HCT116 (cell line): ENCODE measurements around the gene DCAF8L2. TPM values are rescaled to one million over a fixed set of nuclear protein-coding genes. Genes with fewer than 3 reads are reported as not detected.

Experiments
- ATAC-seq: fragments of 200-7000 bp; cut with Tn5 transposase; 2 replicates; pipeline ENCODE4 v1.9.1; 2020; ENCODE audit warnings: mild to moderate bottlenecking, moderate library complexity
- BruUV-seq: library from RNA; stranded (reverse); fragments of 400-500 nt; replicated peaks from 2 replicates; lab custom pipeline; 2021; lab: Mats Ljungman, UMichigan
- CTCF ChIA-PET: fragments of 300-600 bp; sonication (Branson Sonifier 250); formaldehyde crosslinking; loops from one replicate; lab custom pipeline; 2021; ENCODE audit warnings: antibody characterized with exemption; lab: Charles Lee
- POLR2A ChIA-PET: fragments of 300-600, 350-600 bp; sonication (Branson Sonifier 250); formaldehyde crosslinking; loops from one replicate; lab custom pipeline; 2021; ENCODE audit warnings: antibody characterized with exemption; lab: Charles Lee
- RAD21 ChIA-PET, 2 experiments: fragments of 300-600 bp; sonication (Branson Sonifier 250); formaldehyde crosslinking; loops; one replicate each; lab custom pipeline; 2023; ENCODE audit warnings: low total read pairs in 2 of 2; ENCODE audit not compliant: uncharacterized antibody in 2 of 2, unreplicated experiment in 2 of 2, low non-redundant PET in 1 of 2; lab: Charles Lee
- DNase-seq: peaks from one replicate; pipeline ENCODE4 v3.0.0-alpha.2; 2010; ENCODE audit warnings: low read depth, low spot score
- H2AFZ ChIP-seq: fragments of 200-600 bp; shearing (Covaris generic), sonication (generic); 2 replicates; pipeline ENCODE4 v1.6.1; 2017; ENCODE audit warnings: low read depth, mixed run types, mixed read lengths, antibody characterized with exemption, low read length; ENCODE audit not compliant: poor library complexity, severe bottlenecking
- H3K27ac ChIP-seq: 2 replicates; pipeline ENCODE4 v1.5.1; 2012; ENCODE audit warnings: low read depth, low read length
- H3K27me3 ChIP-seq: fragments of 200-600 bp; sonication (generic); 2 replicates; pipeline ENCODE4 v1.6.1; 2016; ENCODE audit warnings: mixed run types, low read length, mixed read lengths; ENCODE audit not compliant: insufficient read depth
- H3K36me3 ChIP-seq, 2 experiments: fragments of 200-500 bp in 1 of 2; fragments of 200-600 bp in 1 of 2; sonication (Bioruptor generic) in 1 of 2; sonication (generic) in 1 of 2; 2 replicates each; pipeline versions ENCODE4 v1.5.1 to v1.6.1; 2014 to 2016; ENCODE audit warnings: low read length in 2 of 2, inconsistent platforms in 1 of 2, mixed read lengths in 1 of 2, mixed run types in 1 of 2; ENCODE audit not compliant: insufficient read depth in 2 of 2, control insufficient read depth in 1 of 2
- H3K4me1 ChIP-seq, 2 experiments: fragments of 200-600 bp in 1 of 2; sonication (generic) in 1 of 2; 2 replicates each; pipeline versions ENCODE4 v1.5.1 to v1.6.1; 2012 to 2017; ENCODE audit warnings: low read length in 2 of 2, inconsistent platforms in 1 of 2, mild to moderate bottlenecking in 1 of 2, mixed read lengths in 1 of 2, mixed run types in 1 of 2, moderate library complexity in 1 of 2; ENCODE audit not compliant: insufficient read depth in 2 of 2, control insufficient read depth in 1 of 2
- H3K4me2 ChIP-seq: fragments of 200-600 bp; sonication (generic); 2 replicates; pipeline ENCODE4 v1.6.1; 2017; ENCODE audit warnings: mixed run types, low read length, mixed read lengths
- H3K4me3 ChIP-seq, 2 experiments: fragments of 200-600 bp in 1 of 2; sonication (generic) in 1 of 2; replicated peaks in 1 of 2; 2 replicates each; pipeline ENCODE4 v1.5.1; 2011 to 2016; ENCODE audit warnings: low read length in 2 of 2, control low read depth in 1 of 2, low read depth in 1 of 2, mild to moderate bottlenecking in 1 of 2, mixed read lengths in 1 of 2, mixed run types in 1 of 2
- H3K79me2 ChIP-seq: fragments of 200-600 bp; sonication (generic); 2 replicates; pipeline ENCODE4 v1.6.1; 2017; ENCODE audit warnings: mild to moderate bottlenecking, mixed run types, low read length, moderate library complexity, mixed read lengths; ENCODE audit not compliant: insufficient read depth
- H3K9ac ChIP-seq: fragments of 200-600 bp; sonication (generic); 2 replicates; pipeline ENCODE4 v1.6.1; 2016; ENCODE audit warnings: low read length, mixed read lengths
- H3K9me2 ChIP-seq: fragments of 200-600 bp; sonication (generic), shearing (Covaris generic); 2 replicates; pipeline ENCODE4 v1.6.1; 2017; ENCODE audit warnings: mixed run types, mild to moderate bottlenecking, moderate library complexity; ENCODE audit not compliant: insufficient read depth
- H3K9me3 ChIP-seq, 2 experiments: fragments of 200-500 bp in 1 of 2; fragments of 200-600 bp in 1 of 2; sonication (Bioruptor generic) in 1 of 2; sonication (generic) in 1 of 2; 2 replicates each; pipeline ENCODE4 v1.6.1; 2014 to 2017; ENCODE audit warnings: low read length in 2 of 2, mixed read lengths in 2 of 2, inconsistent platforms in 1 of 2, low read depth in 1 of 2, mild to moderate bottlenecking in 1 of 2, mixed run types in 1 of 2, moderate library complexity in 1 of 2; ENCODE audit not compliant: control insufficient read depth in 1 of 2, insufficient read depth in 1 of 2
- H4K20me1 ChIP-seq: fragments of 200-600 bp; sonication (generic), shearing (Covaris generic); 2 replicates; pipeline ENCODE4 v1.6.1; 2017; ENCODE audit warnings: mixed run types, mild to moderate bottlenecking, moderate library complexity; ENCODE audit not compliant: insufficient read depth
- EGR1 ChIP-seq: IDR thresholded peaks from 2 replicates; pipeline ENCODE4 v1.6.1; 2012; ENCODE audit warnings: low read depth
- RAD21 ChIP-seq: IDR thresholded peaks from 2 replicates; pipeline ENCODE4 v1.6.1; 2012; ENCODE audit warnings: low read depth, mild to moderate bottlenecking
- intact Hi-C: fragments of 100-400 bp; cut with micrococcal nuclease; formaldehyde crosslinking; loops from 2 replicates; pipeline ENCODE4 v1.10.0; 2022
- total RNA-seq: library from RNA; stranded (reverse); gene quantifications from one replicate; pipeline ENCODE4 v1.2.1, GENCODE V29; 2021; ENCODE audit not compliant: unreplicated experiment
- TF ChIP-seq, protein P1 (sequence below), 3 experiments: fragments of 200-600 bp in 1 of 3; sonication (generic) in 1 of 3; IDR thresholded peaks in 2 of 3; conservative IDR thresholded peaks in 1 of 3; 2 replicates each; pipeline ENCODE4 v1.5.1; 2012 to 2017; ENCODE audit warnings: low read depth in 2 of 3, low read length in 2 of 3, antibody characterized with exemption in 1 of 3, borderline replicate concordance in 1 of 3, control low read depth in 1 of 3, mild to moderate bottlenecking in 1 of 3, mixed read lengths in 1 of 3, mixed run types in 1 of 3, moderate library complexity in 1 of 3; ENCODE audit not compliant: insufficient read depth in 1 of 3
- TF ChIP-seq, protein P2 (sequence below): IDR thresholded peaks from 2 replicates; pipeline ENCODE4 v1.6.1; 2012; ENCODE audit warnings: low read depth

DCAF8L2 gene
- total RNA-seq, 1 experiment from 2014 or later: not detected

DNA sequence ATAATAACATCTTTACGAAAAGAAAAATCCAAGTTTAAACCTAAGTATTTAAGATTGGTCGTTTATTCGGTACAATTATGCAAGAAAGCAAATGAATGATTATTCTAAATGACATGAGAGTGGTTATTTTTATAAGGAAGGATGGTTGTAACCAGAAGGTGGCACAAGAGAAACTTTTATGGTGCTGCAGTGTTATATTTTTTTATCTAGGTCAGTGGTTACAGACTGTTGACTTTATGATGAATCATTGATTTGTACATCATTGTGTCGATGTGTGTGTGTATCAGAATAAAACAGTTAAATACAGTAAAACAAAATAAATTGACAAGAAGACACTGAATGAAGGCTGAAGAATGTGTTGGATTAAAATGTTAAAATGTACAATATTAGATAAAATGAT, 9.8 kb downstream of the DCAF8L2 start:
- Histone ChIP-seq H2AFZ (no peak overlapping the region), H3K4me2 (no peak overlapping the region), H4K20me1 (no peaks in the 10 kb centered on the region), H3K79me2 (no peaks in the 10 kb centered on the region), H3K4me1 (no peaks in the 10 kb centered on the region), H3K4me3 (no peak overlapping the region), H3K9ac (no peak overlapping the region), H3K9me3 (no peaks in the 10 kb centered on the region), H3K27me3 (no peaks in the 10 kb centered on the region), H3K27ac (no peak overlapping the region), H3K9me2 (no peaks in the 10 kb centered on the region), H3K36me3 (no peaks in the 10 kb centered on the region)
- ChIA-PET RAD21 (no interaction called here), POLR2A (no interaction called here), CTCF (no interaction called here)
- intact Hi-C loops: no loop called here
- TF ChIP-seq, protein P1, sequence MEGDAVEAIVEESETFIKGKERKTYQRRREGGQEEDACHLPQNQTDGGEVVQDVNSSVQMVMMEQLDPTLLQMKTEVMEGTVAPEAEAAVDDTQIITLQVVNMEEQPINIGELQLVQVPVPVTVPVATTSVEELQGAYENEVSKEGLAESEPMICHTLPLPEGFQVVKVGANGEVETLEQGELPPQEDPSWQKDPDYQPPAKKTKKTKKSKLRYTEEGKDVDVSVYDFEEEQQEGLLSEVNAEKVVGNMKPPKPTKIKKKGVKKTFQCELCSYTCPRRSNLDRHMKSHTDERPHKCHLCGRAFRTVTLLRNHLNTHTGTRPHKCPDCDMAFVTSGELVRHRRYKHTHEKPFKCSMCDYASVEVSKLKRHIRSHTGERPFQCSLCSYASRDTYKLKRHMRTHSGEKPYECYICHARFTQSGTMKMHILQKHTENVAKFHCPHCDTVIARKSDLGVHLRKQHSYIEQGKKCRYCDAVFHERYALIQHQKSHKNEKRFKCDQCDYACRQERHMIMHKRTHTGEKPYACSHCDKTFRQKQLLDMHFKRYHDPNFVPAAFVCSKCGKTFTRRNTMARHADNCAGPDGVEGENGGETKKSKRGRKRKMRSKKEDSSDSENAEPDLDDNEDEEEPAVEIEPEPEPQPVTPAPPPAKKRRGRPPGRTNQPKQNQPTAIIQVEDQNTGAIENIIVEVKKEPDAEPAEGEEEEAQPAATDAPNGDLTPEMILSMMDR (IDR thresholded peaks at IDR 0.05 in 2 of 3, conservative IDR thresholded peaks at IDR 0.05 in 1 of 3; ENCODE audit: borderline replicate concordance in 1 of 3, insufficient read depth in 1 of 3, low read depth in 2 of 3, low read length in 2 of 3): peak; percentile 5 to 38 (median 35); a peak in 3 of 6 replicates
- TF ChIP-seq, protein P2, sequence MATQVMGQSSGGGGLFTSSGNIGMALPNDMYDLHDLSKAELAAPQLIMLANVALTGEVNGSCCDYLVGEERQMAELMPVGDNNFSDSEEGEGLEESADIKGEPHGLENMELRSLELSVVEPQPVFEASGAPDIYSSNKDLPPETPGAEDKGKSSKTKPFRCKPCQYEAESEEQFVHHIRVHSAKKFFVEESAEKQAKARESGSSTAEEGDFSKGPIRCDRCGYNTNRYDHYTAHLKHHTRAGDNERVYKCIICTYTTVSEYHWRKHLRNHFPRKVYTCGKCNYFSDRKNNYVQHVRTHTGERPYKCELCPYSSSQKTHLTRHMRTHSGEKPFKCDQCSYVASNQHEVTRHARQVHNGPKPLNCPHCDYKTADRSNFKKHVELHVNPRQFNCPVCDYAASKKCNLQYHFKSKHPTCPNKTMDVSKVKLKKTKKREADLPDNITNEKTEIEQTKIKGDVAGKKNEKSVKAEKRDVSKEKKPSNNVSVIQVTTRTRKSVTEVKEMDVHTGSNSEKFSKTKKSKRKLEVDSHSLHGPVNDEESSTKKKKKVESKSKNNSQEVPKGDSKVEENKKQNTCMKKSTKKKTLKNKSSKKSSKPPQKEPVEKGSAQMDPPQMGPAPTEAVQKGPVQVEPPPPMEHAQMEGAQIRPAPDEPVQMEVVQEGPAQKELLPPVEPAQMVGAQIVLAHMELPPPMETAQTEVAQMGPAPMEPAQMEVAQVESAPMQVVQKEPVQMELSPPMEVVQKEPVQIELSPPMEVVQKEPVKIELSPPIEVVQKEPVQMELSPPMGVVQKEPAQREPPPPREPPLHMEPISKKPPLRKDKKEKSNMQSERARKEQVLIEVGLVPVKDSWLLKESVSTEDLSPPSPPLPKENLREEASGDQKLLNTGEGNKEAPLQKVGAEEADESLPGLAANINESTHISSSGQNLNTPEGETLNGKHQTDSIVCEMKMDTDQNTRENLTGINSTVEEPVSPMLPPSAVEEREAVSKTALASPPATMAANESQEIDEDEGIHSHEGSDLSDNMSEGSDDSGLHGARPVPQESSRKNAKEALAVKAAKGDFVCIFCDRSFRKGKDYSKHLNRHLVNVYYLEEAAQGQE: no peak
- TF ChIP-seq EGR1: no peak
- TF ChIP-seq RAD21: peak; percentile 51
- no TSS peak for BruUV-seq
- peak; percentile 49; the same call in 1 of the 2 replicates for ATAC-seq
- DNase-seq: no peak
